AG04450 (cell line): Measurements from ENCODE around the gene TUBB4A. TPM values are rescaled to one million over a fixed set of nuclear protein-coding genes. Genes with fewer than 3 reads are reported as not detected.

ENCODE experiments used
- CTCF ChIA-PET: fragments of 300-600, 350-600 bp; formaldehyde crosslinking; extraction: SDS; loops from one replicate; lab custom pipeline; 2022; ENCODE audit warnings: antibody characterized with exemption, inconsistent platforms; lab: Charles Lee
- POLR2A ChIA-PET: fragments of 350-600 bp; formaldehyde crosslinking; extraction: SDS; loops from one replicate; lab custom pipeline; 2021; ENCODE audit warnings: antibody characterized with exemption, inconsistent platforms; lab: Yijun Ruan, JAX
- DNase-seq: peaks from one replicate; pipeline ENCODE4 v3.0.0-alpha.2; 2011; ENCODE audit warnings: low read depth, low spot score
- H3K27ac ChIP-seq: one replicate; pipeline ENCODE4 v1.5.1; 2012; ENCODE audit warnings: low read depth, low read length, control low read depth
- H3K27me3 ChIP-seq: one replicate; pipeline ENCODE4 v1.6.0; 2012; ENCODE audit warnings: low read length; ENCODE audit not compliant: control insufficient read depth, insufficient read depth
- H3K4me3 ChIP-seq: 2 replicates; pipeline ENCODE4 v1.5.1; 2011; ENCODE audit warnings: mild to moderate bottlenecking, low read depth, low read length, control low read depth
- H3K9me3 ChIP-seq: 2 replicates; pipeline ENCODE4 v1.5.1; 2012; ENCODE audit warnings: low read length; ENCODE audit not compliant: control insufficient read depth, insufficient read depth
- polyA plus RNA-seq: library from polyadenylated mRNA; depleted of rRNA; stranded (reverse); fragments of >200 nt; gene quantifications from 2 replicates; pipeline ENCODE4 v1.2.3, GENCODE V29; 2011
- TF ChIP-seq, protein P1 (sequence below): IDR thresholded peaks from 2 replicates; pipeline ENCODE4 v1.5.1; 2011; ENCODE audit warnings: low read depth, low read length, control low read depth, inconsistent platforms

Gene TUBB4A
- polyA plus RNA-seq, 1 experiment = not detected

DNA sequence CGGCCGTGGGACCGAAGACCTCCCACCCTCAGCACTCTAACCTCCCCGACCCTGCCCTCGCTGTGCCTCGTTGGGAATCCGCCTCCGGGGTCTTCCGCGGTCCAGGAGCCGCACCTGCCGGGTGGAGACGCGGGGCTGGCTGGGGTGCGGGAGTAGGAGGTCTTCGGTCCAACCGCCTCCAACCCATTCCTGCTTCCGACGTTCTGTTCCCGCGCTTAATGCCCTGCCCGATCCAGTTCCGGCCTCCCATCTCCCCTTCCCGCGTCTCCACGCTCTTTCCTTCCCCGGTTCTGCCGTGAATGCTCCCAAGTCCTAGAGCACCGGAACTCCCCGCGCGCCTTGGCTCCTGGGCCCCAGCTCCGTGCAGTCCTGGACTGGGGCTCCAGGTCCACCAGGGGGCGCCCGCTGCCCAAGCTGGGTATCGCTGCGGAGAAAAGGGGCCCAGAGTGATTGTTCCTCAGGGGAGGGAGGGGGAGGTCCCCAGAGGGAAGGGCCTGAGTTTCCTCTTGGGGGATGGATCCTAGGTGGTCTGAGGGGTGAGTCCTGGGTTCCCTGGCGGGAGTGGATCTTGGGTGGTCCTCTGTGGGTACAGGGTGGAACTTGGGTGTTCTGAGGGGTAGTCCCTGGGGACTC is 14.7 kb upstream of the TUBB4A start:
- Histone ChIP-seq H3K27me3 (no peaks in the 10 kb centered on the region), H3K9me3 (no peaks in the 10 kb centered on the region; the same call in 1 of the 2 replicates), H3K4me3 (peak overlapping the region; percentile 67), H3K27ac (peak overlapping the region; percentile 2)
- ChIA-PET POLR2A (interaction anchor here (1.0 kb wide), 1 partner anchor 221 kb away, joined by 3 read pairs; the partner anchor contains the start of gene GPR108), CTCF (interaction anchor here (0.6 to 4.5 kb wide), 16 partner anchors 7 to 1682 kb away, joined by 3 to 32 read pairs (median 4); partner anchors contain the start of gene TNFSF9)
- DNase-seq = peak; percentile 20
- TF ChIP-seq, protein P1, sequence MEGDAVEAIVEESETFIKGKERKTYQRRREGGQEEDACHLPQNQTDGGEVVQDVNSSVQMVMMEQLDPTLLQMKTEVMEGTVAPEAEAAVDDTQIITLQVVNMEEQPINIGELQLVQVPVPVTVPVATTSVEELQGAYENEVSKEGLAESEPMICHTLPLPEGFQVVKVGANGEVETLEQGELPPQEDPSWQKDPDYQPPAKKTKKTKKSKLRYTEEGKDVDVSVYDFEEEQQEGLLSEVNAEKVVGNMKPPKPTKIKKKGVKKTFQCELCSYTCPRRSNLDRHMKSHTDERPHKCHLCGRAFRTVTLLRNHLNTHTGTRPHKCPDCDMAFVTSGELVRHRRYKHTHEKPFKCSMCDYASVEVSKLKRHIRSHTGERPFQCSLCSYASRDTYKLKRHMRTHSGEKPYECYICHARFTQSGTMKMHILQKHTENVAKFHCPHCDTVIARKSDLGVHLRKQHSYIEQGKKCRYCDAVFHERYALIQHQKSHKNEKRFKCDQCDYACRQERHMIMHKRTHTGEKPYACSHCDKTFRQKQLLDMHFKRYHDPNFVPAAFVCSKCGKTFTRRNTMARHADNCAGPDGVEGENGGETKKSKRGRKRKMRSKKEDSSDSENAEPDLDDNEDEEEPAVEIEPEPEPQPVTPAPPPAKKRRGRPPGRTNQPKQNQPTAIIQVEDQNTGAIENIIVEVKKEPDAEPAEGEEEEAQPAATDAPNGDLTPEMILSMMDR = peak; percentile 89

DNA sequence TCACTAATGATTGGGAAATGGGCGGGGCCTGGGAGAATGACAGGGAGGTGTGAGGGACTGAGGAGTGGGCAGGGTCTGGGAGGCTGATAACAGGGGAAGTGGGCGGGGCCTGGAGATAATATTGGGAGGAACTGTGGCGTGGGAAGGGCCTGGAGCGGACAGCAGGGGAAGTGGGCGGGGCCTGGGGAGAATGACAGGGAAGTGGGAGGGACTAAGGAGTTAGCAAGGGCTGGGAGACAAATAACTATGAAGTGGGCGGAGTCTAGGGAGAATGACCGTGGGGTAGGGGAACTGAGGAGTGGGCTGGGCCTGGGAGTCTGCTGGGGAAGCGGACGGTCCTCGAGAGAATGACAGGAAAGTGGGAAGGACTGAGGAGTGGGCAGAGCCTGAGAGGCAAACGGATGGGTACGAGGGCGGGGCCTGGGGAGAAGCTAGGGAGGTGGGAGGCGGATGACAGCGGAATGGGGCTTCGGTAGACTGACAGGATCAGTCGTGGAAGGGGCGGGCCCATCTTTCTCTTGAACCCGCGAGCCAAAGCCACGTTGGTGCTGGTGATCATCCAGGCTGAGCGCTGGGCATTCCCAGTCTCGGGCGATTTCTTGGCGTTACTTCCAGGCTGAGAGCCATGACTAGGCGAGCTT is 14.0 kb upstream of the TUBB4A start:
- Histone ChIP-seq H3K27me3 (no peaks in the 10 kb centered on the region), H3K27ac (peak overlapping the region; percentile 2), H3K4me3 (peak overlapping the region; percentile 67), H3K9me3 (no peaks in the 10 kb centered on the region; the same call in 1 of the 2 replicates)
- TF ChIP-seq, protein P1 = no peak
- CTCF ChIA-PET = interaction anchor here (0.6 to 4.5 kb wide), 14 partner anchors 8 to 1683 kb away, joined by 3 to 32 read pairs (median 4); partner anchors contain the start of gene TNFSF9
- peak; percentile 41 for DNase-seq
- POLR2A ChIA-PET = interaction anchor here (0.7 to 1.0 kb wide), 2 partner anchors 24 to 222 kb away, joined by 3 to 12 read pairs; partner anchors contain the start of gene GPR108

DNA sequence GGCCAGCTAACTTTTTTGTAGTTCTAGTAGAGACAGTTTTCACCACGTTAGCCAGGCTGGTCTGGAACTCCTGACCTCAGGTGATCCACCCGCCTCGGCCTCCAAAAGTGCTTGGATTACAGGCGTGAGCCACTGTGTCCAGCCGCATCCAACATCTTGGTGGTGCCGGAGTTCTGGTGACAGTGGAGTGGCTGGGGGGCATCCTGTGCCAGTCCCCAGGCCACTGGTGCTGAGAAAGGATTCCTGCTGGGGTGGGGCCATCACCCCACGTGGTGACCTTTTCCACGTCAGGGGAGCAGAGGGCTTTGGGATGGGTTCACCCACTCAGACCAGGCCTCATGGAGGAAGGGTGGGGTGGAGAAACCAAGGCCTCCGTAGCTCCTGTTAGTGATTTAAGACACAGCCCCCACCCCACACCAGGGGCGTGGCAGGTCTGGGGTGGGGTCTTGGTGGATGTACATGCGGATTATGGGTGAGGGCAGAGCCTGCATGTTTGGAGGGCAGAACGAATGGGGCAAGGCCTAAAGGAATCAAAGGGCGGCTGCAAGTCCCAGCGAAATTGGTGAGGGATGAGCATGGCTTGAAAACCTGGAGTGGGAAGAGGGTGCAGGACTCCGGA is 12.9 kb upstream of the TUBB4A start:
- H3K27me3 ChIP-seq = no peaks in the 10 kb centered on the region
- no peaks in the 10 kb centered on the region; the same call in 1 of the 2 replicates for H3K9me3 ChIP-seq
- TF ChIP-seq, protein P1 = no peak
- ChIA-PET POLR2A (interaction anchor here (0.7 kb wide), 1 partner anchor 23 kb away, joined by 12 read pairs; no protein-coding TSS in a partner anchor), CTCF (interaction anchor here (4.5 kb wide), 1 partner anchor 349 kb away, joined by 32 read pairs; no protein-coding TSS in a partner anchor)
- no peak for DNase-seq
- H3K4me3 ChIP-seq = no peak overlapping the region
- no peak overlapping the region for H3K27ac ChIP-seq

DNA sequence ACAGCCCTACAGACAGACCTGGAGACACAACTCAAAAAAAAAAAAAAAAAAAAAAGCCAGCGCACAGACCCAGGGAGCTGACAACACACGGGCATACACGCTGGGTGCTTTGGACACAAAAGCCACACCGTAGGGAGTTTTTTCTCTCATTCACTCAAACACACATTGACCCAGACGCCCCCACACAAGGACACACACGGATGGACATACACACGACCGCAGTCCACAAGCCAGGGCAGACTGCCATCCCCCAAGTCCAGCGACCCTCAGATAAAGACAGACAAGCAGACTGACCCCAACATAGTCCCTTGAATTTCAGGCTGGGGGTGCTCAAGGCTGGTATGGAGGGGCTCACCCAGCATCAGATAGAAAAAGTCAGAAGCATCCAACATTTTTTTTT is 12.0 kb upstream of the TUBB4A start:
- Histone ChIP-seq H3K27me3 (no peaks in the 10 kb centered on the region), H3K4me3 (no peak overlapping the region), H3K9me3 (no peaks in the 10 kb centered on the region; the same call in 1 of the 2 replicates), H3K27ac (no peak overlapping the region)
- TF ChIP-seq, protein P1 = no peak
- ChIA-PET POLR2A (no interaction called here), CTCF (interaction anchor here (0.6 kb wide), 1 partner anchor 326 kb away, joined by 3 read pairs; no protein-coding TSS in a partner anchor)
- no peak for DNase-seq
